ENCODE measurements around the gene ELL2. TPM values are rescaled to one million over a fixed set of nuclear protein-coding genes. Genes with fewer than 3 reads are reported as not detected.

Gene ELL2
- total and polyA plus RNA-seq, 2 of the 13 experiments (the other 11 are each of a cell fraction or from before 2014, with no cell fraction given), result 78.9 to 97.1 TPM

GRCh38 chr5:95924720-95925377 lies 36.8 kb downstream of the ELL2 start:
- peak overlapping the region; percentile 32; the same call in 1 of the 2 replicates for H3K4me2 ChIP-seq (ENCODE audit: low read depth, low read length)
- H3K9ac ChIP-seq (ENCODE audit: insufficient read depth, low read depth, low read length), result no peak overlapping the region
- peaks cover 92% of the 10 kb centered on the region for H3K79me2 ChIP-seq (ENCODE audit: insufficient read depth, low read length)
- WGBS (ENCODE audit: low lambda C conversion rate), result 9% methylated on average over 4 of the region's 4 CpGs
- DNase-seq (ENCODE audit: low spot score) (peak; percentile 90), FAIRE-seq (peak; percentile 71), ATAC-seq (peak; percentile 89)
- peaks cover 89% of the 10 kb centered on the region for H3K4me1 ChIP-seq (ENCODE audit: insufficient read depth, low read length)
- CTCF ChIA-PET (ENCODE audit: low intra/inter-chr PET ratio, low total read pairs), result no interaction called here
- H2AFZ ChIP-seq (ENCODE audit: low read length), result no peak overlapping the region
- POLR2A ChIA-PET, result interaction anchor here (0.9 to 1.2 kb wide), 3 partner anchors 16 to 60 kb away, joined by 3 to 4 read pairs (median 3); no protein-coding TSS in a partner anchor
- H3K9me3 ChIP-seq (ENCODE audit: low read length), result no peaks in the 10 kb centered on the region
- H4K20me1 ChIP-seq (ENCODE audit: insufficient read depth, low read length), result peaks cover 91% of the 10 kb centered on the region
- in situ Hi-C loops (cut with HindIII; ENCODE audit: extremely low pct_ligation_motif_present, low pct_unique_long_range_greater_than_20kb) (no loop called here), intact Hi-C loops (cut with micrococcal nuclease; ENCODE audit: unreplicated experiment) (no loop called here)
- no peaks in the 10 kb centered on the region for H3K27me3 ChIP-seq (ENCODE audit: control insufficient read depth in 1 of 2, insufficient read depth in 2 of 2, low read length in 2 of 2)
- H3K36me3 ChIP-seq (replicated peaks in 1 of 2; ENCODE audit: control insufficient read depth in 1 of 2, insufficient read depth in 2 of 2, low read length in 2 of 2), result peaks cover 7 to 32% of the 10 kb centered on the region in 2 experiments
- H3K4me3 ChIP-seq (replicated peaks in 1 of 3; ENCODE audit: insufficient read depth in 1 of 3, low read depth in 2 of 3, low read length in 3 of 3), result no peak overlapping the region
- H3K27ac ChIP-seq (ENCODE audit: extremely low read length, insufficient read depth, low read length), result peak overlapping the region; percentile 58
- BruUV-seq (replicated peaks), result no TSS peak
- TF ChIP-seq HMG20B (CRISPR knock-in tag; conservative IDR thresholded peaks at IDR 0.05) (peak; percentile 61; the same call in 1 of the 2 replicates), ZNF292 (CRISPR knock-in tag; IDR thresholded peaks at IDR 0.05; ENCODE audit: borderline replicate concordance, low read depth) (peak; percentile 61; the same call in 1 of the 2 replicates), ZNF644 (CRISPR knock-in tag; IDR thresholded peaks at IDR 0.05; ENCODE audit: low read depth) (peak; percentile 47; the same call in 1 of the 2 replicates), TFDP1 (CRISPR knock-in tag; IDR thresholded peaks at IDR 0.05; ENCODE audit: borderline replicate concordance) (peak; percentile 42; the same call in 1 of the 2 replicates), MLX (CRISPR knock-in tag; IDR thresholded peaks at IDR 0.05) (peak; percentile 70; the same call in 1 of the 2 replicates), RBM22 (optimal IDR thresholded peaks at IDR 0.05; ENCODE audit: low read length) (peak; percentile 78), TCF7 (IDR thresholded peaks at IDR 0.05; ENCODE audit: low read depth) (peak; percentile 37; the same call in 1 of the 2 replicates), SOX13 (IDR thresholded peaks at IDR 0.05) (peak; percentile 66), SOX13 (CRISPR knock-in tag; conservative IDR thresholded peaks at IDR 0.05 in 1 of 2, IDR thresholded peaks at IDR 0.05 in 1 of 2) (peak in 1 of 2 experiments; percentile 87; a peak in 2 of 4 replicates), ZNF574 (CRISPR knock-in tag; IDR thresholded peaks at IDR 0.05) (0 out of 2 replicates have a peak, but pooled peaks have one; percentile 26), ZFX (CRISPR knock-in tag; IDR thresholded peaks at IDR 0.05; ENCODE audit: low read depth) (peak; percentile 20; the same call in 1 of the 2 replicates), RNF2 (conservative IDR thresholded peaks at IDR 0.05; ENCODE audit: low read depth) (no peak), ZNF142 (CRISPR knock-in tag; IDR thresholded peaks at IDR 0.05) (no peak)

Data from HepG2 (cell line).